Measurements from ENCODE around the gene CD68. TPM values are rescaled to one million over a fixed set of nuclear protein-coding genes. Genes with fewer than 3 reads are reported as not detected.
"Not testable (repeated sequence)": the region's sequence is repeated elsewhere in the genome, so short reads cannot be mapped to it uniquely, and the experiment has no call there.

The CD68 gene
- total RNA-seq, 2 donors from 2014 or later: 70.8 to 133 TPM

GRCh38 chr17:7618608-7619007 is 39.2 kb downstream of the CD68 start:
- peaks cover 0 to 6% of the 10 kb centered on the region in 2 donors for H3K4me1 ChIP-seq (ENCODE audit: control insufficient read depth in 1 of 2, low read depth in 2 of 2)
- H3K27ac ChIP-seq: no peak overlapping the region
- TF ChIP-seq CTCF (IDR thresholded peaks at IDR 0.05): no peak
- no peaks in the 10 kb centered on the region for H3K36me3 ChIP-seq
- H3K4me3 ChIP-seq: no peak overlapping the region
- H3K9me3 ChIP-seq: no peaks in the 10 kb centered on the region
- no peak for DNase-seq (ENCODE audit: low spot score)
- ATAC-seq (ENCODE audit: insufficient number of reproducible peaks, low FRiP score, low read depth): no peak
- no peaks in the 10 kb centered on the region for H3K27me3 ChIP-seq (replicated peaks; ENCODE audit: insufficient read depth)

GRCh38 chr17:7620835-7621234 is 41.4 kb downstream of the CD68 start:
- Histone ChIP-seq H3K27me3 (replicated peaks; ENCODE audit: insufficient read depth) (no peaks in the 10 kb centered on the region), H3K36me3 (no peaks in the 10 kb centered on the region), H3K4me1 (ENCODE audit: control insufficient read depth in 1 of 2, low read depth in 2 of 2) (no peaks in the 10 kb centered on the region), H3K9me3 (no peaks in the 10 kb centered on the region), H3K27ac (no peak overlapping the region), H3K4me3 (no peak overlapping the region)
- ATAC-seq (ENCODE audit: insufficient number of reproducible peaks, low FRiP score, low read depth): no peak
- no peak for DNase-seq (ENCODE audit: low spot score)
- TF ChIP-seq CTCF (IDR thresholded peaks at IDR 0.05): no peak

GRCh38 chr17:7623661-7624060 is 44.2 kb downstream of the CD68 start:
- no peak overlapping the region for H3K27ac ChIP-seq
- H3K36me3 ChIP-seq: no peaks in the 10 kb centered on the region
- H3K27me3 ChIP-seq (replicated peaks; ENCODE audit: insufficient read depth): no peaks in the 10 kb centered on the region
- DNase-seq (ENCODE audit: low spot score): no peak
- no peak for TF ChIP-seq CTCF (IDR thresholded peaks at IDR 0.05)
- H3K4me1 ChIP-seq (ENCODE audit: control insufficient read depth in 1 of 2, low read depth in 2 of 2): peaks cover 7 to 8% of the 10 kb centered on the region in 2 donors
- no peak for ATAC-seq (ENCODE audit: insufficient number of reproducible peaks, low FRiP score, low read depth)
- H3K4me3 ChIP-seq: no peak overlapping the region
- H3K9me3 ChIP-seq: no peaks in the 10 kb centered on the region

DNA sequence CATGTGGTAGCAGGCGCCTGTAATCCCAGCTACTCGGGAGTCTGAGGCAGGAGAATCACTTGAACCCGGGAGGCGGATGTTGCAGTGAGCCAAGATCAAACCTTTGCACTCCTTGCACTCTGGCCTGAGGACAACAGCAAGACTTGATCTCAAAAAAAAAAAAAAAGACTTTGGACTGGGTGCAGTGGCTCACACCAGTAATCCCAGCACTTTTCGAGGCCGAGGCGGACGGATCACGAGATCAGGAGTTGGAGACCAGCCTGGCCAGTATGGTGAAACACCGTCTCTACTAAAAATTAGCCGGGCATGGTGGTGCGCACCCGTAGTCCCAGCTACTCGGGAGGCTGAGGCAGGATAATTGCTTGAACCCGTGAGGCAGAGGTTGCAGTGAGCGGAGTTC is 46.3 kb downstream of the CD68 start:
- not testable (repeated sequence) for H3K27ac ChIP-seq

GRCh38 chr17:7626307-7626706 is 46.9 kb downstream of the CD68 start:
- DNase-seq (ENCODE audit: low spot score): no peak
- Histone ChIP-seq H3K4me3 (no peak overlapping the region), H3K4me1 (ENCODE audit: control insufficient read depth in 1 of 2, low read depth in 2 of 2) (peaks cover 7 to 8% of the 10 kb centered on the region in 2 donors), H3K9me3 (no peaks in the 10 kb centered on the region), H3K27ac (no peak overlapping the region), H3K36me3 (no peaks in the 10 kb centered on the region), H3K27me3 (replicated peaks; ENCODE audit: insufficient read depth) (no peaks in the 10 kb centered on the region)
- no peak for ATAC-seq (ENCODE audit: insufficient number of reproducible peaks, low FRiP score, low read depth)
- TF ChIP-seq CTCF (IDR thresholded peaks at IDR 0.05): no peak

More for the DNA sequence above, 46.3 kb downstream of the CD68 start:
- H3K4me1 ChIP-seq (ENCODE audit: control insufficient read depth in 1 of 2, low read depth in 2 of 2); H3K4me3 ChIP-seq; H3K9me3 ChIP-seq; DNase-seq (ENCODE audit: low spot score); ATAC-seq (ENCODE audit: insufficient number of reproducible peaks, low FRiP score, low read depth); H3K36me3 ChIP-seq; H3K27me3 ChIP-seq (replicated peaks; ENCODE audit: insufficient read depth): not testable (repeated sequence)

DNA sequence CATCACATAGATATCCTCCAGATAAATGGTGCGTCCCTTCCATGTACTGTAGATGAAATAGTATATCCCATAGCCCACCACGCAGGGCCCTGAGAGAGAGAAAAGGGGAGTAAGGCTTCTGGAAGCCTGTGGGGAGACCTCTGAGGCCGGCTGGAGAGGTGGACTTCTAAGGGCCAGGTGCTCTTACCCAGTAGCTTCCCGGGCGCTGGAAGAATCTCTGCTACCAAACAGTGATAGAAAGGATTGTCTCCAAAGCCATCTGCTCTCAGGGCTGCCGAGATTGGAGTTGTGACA is 47.5 kb downstream of the CD68 start:
- Histone ChIP-seq H3K27ac (peak overlapping the region; percentile 79 to 92), H3K36me3 (no peaks in the 10 kb centered on the region), H3K4me3 (peak overlapping the region; percentile 100), H3K9me3 (no peaks in the 10 kb centered on the region), H3K4me1 (ENCODE audit: control insufficient read depth in 1 of 2, low read depth in 2 of 2) (peaks cover 7 to 8% of the 10 kb centered on the region in 2 donors), H3K27me3 (replicated peaks; ENCODE audit: insufficient read depth) (no peaks in the 10 kb centered on the region)
- DNase-seq (ENCODE audit: low spot score): no peak
- ATAC-seq (ENCODE audit: insufficient number of reproducible peaks, low FRiP score, low read depth): no peak
- no peak for TF ChIP-seq CTCF (IDR thresholded peaks at IDR 0.05)

Data from thoracic aorta (tissue), 2 donors.